Right lobe of liver (tissue), 4 donors: ENCODE measurements around the gene S1PR4.

Experiments
- POLR2A ChIP-seq: fragments of 450-650 bp; IDR thresholded peaks from one replicate; pipeline ENCODE4 v1.6.1; 2017; ENCODE audit warnings: antibody characterized with exemption, mild to moderate bottlenecking
- TF ChIP-seq, protein P1 (sequence below), 4 donors: fragments of 200-600 bp in 3 of 4; fragments of 450-650 bp in 1 of 4; IDR thresholded peaks; one replicate each; pipeline versions ENCODE4 v1.5.1 to v1.8.0; 2016 to 2022; ENCODE audit warnings: antibody characterized with exemption in 4 of 4, mild to moderate bottlenecking in 2 of 4
- donor health status: DM: no; HTN: no; CAD: no.
- donor health status: DM: no; HTN: no; CAD: no.
- donor health status: DM: no; HTN: yes; CAD: no.

DNA sequence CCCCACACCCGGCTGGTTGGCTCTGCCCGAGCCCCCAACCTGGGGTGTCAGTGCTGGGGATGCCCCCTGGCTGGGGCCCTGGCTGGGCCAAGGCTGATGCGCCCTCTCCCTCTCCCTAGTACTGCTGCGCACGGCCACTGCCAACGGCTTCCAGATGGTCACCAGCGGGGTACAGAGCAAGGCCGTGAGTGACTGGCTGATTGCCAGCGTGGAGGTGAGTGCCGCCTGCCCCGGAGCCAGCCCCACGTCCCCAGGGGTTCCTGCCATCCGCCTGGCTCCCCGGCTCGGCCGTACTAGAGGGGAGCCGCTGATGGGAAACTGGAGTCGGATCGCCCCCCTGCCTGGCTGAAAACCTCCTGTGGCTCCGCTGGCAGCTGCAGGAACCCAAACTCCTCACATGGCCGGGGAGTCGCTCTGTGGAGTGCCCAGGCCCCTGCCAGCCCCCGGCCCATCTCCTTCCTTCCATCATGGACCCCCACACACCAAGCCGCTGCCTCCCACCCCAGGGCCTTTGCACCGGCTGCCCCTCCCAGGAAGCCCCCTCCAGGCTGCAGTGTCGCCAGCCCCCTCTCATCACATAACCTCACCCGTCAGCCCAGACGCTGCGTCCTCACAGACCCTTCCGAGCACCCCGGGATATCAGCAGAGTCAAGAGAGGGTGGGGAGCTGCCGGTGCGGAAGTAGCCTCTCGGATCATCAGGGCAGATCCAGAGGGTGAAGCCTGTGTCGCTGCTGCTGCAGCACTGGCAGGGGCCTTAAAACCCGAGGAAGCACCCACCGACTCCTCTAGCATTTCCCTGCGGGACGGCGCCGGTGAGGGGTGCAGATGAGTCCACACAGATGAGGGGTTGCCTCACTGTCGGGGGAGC lies 17.7 kb downstream of the S1PR4 start:
- TF ChIP-seq, protein P1, sequence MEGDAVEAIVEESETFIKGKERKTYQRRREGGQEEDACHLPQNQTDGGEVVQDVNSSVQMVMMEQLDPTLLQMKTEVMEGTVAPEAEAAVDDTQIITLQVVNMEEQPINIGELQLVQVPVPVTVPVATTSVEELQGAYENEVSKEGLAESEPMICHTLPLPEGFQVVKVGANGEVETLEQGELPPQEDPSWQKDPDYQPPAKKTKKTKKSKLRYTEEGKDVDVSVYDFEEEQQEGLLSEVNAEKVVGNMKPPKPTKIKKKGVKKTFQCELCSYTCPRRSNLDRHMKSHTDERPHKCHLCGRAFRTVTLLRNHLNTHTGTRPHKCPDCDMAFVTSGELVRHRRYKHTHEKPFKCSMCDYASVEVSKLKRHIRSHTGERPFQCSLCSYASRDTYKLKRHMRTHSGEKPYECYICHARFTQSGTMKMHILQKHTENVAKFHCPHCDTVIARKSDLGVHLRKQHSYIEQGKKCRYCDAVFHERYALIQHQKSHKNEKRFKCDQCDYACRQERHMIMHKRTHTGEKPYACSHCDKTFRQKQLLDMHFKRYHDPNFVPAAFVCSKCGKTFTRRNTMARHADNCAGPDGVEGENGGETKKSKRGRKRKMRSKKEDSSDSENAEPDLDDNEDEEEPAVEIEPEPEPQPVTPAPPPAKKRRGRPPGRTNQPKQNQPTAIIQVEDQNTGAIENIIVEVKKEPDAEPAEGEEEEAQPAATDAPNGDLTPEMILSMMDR (IDR thresholded peaks at IDR 0.05): no peak
- TF ChIP-seq POLR2A: no peak
